ENCODE data around the gene IFNA14.
"Not testable (repeated sequence)": the region's sequence is repeated elsewhere in the genome, so short reads cannot be mapped to it uniquely, and the experiment has no call there.

The IFNA14 gene

DNA sequence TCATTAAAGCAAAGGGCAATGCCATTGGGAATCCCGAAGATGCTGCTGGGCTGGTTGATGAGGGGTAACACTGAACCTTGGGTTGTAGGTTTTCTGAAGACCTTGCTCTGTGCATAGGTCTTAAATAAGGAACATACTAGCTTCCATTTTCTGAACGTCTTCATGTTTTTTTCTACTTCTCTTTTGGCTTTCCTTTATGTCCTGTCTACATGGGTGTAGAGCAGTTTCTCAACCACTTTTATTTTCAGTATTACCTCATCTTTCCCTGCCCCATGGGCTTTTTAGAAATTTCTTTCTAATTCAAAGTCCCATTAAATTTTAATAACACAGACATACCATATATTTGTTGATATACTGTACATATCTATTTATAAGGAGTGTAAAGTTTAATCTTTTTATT, at the start of gene IFNA14:
Gene IFNA14, minus strand, starts transcription at position 95 of the 400 bp plus-strand sequence. Its CDS starts 70 bp downstream, at position 25.
- DNase-seq = no peak

DNA sequence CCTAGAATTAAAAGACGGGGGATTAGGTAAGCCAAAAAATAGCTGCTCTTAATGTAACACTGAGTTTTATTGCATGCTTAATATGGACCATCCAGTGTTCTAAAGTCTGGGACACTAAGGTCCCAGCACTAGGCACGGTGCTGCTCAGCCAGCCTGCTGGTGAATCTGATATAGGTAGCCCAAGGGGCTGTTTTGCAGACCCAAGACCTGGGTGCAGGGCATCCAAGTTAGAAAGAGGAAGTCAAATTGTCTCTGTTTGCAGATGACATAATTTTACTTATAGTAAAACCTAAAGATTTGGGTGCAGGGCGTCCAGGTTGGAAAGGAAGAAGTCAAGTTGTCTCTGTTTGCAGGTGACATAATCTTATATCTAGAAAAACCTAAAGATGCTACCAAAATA, 47.5 kb upstream of the IFNA14 start:
- no peak for DNase-seq

DNA sequence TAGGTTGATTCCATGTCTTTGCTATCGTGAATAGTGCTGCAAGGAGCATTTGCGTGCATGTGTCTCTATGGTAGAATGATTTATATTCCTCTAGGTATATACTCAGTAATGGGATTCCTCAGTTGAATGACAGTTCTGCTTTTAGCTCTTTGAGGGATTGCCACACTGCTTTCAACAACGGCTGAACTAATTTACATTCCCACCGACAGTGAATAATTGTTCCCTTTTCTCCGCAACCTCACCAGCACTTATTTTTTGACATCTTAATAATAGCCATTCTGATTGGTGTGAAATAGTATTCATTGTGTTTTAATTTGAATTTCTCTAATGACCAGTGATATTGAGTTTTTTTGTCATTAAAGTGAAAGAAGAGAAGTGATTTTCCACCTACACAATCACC, 46.9 kb upstream of the IFNA14 start:
- no peak for DNase-seq

DNA sequence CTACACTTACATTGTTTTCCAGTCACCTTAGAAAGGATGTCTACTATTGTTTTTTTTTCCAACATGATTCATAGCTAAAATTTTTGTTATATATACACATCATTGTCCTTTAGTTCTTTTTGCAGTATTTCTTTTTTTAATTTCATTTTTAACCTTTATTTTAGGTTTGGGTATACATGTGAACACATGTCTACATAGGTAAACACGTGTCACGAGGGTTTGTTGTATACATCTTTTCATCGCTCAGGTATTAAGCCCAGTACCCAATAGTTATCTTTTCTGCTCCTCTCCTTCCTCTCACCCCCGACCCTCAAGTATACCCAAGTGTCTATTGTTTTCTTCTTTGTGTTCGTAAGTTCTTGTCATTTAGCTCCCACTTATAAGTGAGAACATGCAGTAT, 46.3 kb upstream of the IFNA14 start:
- no peak for DNase-seq

DNA sequence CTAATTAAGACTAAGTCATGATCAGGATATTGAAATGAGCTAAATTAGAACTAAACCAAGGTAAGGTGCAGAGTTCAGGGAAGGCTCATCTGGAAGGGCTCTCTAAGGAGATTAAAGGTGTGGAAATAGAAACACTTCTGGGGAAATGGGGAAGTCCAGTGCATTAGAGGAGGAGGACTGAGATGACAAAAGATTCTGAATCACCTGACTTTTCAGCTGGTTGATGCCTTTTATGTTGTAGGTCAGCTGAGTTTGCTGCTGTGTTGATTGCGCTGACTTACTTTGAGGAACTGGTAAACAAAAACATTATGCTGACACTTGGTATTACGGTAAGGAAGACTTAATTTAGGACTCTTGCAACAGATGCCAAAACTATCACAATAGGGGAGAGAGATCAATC, 41.5 kb upstream of the IFNA14 start:
- DNase-seq = no peak

DNA sequence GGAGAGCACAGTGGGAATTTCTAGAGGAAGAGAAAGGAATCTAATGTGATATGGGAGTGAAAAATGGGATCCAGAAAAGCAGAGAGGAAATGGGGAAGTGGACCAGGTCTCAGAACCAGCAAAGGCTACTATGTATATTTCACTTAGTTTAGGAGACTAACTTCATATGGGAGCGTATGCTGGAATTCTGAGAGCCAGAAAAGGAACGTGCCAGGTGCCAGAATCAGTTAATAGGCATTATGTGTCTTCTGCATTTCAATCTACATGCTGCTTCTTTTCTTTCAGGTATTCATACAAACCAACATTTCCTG, 28.5 kb upstream of the IFNA14 start:
- peak; percentile 55 for DNase-seq

DNA sequence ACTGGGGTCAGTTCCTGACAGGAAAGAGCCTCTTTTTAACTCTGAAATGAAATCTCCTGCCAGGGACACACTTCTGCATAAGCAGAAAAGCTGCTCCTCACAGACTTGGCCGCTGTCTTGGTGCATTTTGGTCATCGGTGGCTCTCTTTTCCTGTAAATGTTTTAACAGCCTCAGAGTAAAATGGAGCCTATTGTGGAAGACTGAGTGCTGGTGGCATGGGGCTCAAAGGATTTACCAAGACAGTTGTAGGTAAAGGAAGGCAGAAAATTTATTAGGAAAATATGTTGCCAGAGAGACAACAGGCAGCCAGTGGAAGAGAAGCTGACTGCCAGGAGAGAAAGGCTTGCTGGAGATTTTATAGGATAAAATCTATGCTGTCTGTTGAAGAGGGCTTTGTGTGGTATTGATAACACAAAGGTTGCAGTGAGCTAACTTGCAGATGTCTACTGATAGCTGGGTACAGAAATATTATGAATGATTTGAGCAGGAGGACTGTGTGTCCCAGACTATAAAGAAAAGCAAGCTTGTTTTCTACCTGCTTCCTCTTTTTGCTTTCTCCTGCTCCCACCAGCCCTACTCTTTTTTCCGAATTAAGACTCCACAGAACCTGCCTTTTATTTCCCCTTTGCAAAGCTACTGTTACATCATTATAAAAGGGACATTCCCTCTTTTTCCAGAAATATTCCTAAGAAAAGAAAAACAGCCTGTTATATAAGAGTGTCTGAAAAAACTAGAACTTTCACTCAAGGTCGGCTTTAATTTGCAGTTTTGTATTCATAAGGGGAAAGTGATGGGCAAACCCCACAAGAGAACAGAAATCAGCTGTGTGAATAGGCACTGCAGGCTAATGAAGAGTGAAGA, 27.9 kb upstream of the IFNA14 start:
- no peak for DNase-seq

DNA sequence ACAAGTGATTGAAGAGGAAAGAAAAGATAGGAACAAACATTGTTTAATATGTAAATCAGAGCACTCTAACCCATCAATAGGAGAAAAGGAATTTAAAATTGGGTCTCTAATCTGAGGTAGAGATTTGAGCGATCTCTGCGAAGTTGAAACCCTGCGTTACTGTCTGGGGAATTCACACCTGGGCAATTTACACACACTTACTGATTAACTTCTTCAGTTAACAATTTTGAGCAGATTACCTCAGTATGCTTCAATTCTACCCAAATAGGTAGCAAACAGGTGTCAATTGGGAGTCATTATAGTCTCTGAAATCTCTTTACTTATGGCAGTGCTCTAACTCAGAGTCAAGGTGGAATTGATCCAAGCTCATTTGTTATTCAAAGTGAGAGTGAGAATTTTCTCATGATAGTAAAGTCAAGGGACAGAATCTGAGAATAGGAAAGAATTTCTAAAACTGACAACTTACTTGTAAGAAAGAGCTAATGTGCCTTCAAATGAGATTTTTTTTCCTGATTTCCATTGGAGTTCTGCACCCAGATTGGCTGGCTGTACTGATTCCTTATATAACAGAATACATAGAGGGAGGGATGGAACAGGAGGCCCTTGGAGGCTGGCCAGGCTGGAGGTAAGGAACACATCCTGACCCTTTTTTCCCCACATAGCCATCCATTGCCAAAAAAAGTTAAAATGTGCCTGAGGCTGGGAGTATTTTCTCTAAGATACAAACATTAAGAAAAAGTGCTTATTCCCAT, 27.1 kb upstream of the IFNA14 start:
- peak; percentile 62 for DNase-seq

DNA sequence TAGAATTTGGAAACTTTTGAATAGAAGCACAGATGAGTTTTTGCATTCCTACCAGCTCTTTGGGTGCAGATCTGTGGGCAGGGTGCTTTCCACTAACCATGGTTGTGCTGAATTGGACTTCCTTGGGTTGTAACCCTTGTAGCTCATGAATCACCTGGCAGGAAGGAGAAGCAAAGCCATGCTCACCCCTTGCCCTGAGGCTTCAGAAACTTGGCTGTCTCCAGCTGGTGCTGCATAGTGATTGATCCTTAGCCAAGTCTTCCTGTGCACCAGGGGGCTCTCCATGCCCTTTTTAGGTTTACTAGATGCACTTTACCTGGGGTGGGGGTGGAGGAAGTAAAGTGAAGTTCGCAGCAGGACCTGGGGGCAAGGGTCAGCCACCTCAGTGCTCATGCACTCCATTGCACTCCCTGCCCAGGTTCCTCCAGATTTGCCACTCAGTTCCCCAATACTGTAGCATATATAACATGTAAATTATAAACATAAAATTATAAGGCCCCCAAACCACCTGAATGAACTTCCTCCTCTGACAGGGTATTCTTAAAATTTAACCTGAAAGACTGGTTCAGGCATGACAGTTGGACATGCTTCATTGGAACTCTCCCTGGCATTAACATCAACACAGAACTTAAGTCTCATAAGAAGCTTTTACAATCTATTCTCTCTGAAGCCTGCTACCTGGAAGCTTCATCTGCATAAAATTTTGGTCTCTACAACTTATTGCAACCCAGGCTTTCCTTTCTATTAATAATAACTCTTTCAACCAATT, 25.8 kb upstream of the IFNA14 start:
- peak; percentile 98 for DNase-seq

DNA sequence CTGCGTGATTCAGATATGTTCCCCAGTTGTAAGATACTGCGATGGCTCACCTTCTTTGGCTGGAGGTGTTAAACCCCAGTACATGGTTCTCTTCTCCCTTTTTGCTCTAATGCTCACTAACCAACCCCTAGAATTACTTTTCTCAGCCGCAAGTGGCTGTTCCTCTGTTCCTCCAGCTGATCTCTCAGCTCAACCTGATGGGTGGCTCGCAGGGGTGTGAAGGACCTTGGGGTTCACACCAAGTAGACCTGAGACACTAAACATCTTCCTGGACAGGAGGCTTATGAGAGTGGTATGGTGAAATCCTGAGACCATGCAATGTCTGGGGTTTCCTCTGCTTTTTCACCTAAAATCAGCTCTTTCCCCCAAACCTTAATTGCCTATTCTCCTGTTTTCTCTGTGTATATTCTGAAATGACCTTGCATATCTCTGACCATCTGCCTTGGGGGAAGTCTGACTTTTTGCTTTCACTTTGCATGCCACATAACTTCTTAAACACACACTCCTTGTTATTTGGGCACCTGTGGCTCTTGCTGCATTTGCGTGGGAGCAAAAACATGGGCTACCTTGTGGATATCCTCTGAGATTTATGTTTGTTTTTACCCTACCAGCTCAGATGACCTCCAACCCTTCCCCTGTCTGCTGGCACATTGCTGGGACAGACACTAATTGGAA, 15.9 kb upstream of the IFNA14 start:
- no peak for DNase-seq

DNA sequence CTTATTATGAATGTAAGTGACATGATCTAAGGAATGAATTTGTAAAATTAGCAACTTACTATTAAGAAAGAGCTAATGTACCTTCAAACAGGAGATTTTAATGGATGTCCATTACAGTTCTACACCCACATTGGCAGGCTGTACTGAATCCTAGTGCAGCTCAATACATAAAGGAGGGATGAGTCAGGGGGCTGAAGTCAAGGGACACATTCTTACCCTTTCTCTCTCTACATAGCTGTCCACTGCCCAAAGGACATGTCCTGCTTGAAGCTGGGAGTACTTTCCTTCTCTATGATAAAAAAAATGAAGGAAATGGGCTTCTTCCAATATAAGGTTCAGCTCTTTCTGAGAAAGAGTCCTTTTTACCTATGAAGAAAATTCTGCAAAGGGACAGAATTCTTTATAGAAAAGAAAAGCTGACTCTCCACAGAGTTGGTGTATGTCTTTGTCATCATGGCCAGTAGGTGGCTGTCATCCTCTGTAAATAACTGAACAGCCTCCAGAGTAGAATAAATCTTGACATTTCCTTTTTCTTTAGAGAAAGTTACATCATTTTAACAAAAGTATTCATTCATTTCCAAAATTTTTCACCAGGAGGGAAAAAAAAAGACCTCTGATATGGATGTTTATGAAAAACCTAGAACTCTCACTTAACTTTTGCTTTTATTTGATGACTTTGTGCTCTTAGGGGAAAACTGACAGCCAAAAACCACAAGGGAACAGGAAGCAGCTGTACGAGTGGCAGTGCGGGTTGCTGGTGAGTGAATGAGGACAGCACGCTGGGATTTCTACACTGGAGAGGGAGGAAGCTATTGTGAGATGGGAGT, 13.1 kb upstream of the IFNA14 start:
- DNase-seq = peak; percentile 78

DNA sequence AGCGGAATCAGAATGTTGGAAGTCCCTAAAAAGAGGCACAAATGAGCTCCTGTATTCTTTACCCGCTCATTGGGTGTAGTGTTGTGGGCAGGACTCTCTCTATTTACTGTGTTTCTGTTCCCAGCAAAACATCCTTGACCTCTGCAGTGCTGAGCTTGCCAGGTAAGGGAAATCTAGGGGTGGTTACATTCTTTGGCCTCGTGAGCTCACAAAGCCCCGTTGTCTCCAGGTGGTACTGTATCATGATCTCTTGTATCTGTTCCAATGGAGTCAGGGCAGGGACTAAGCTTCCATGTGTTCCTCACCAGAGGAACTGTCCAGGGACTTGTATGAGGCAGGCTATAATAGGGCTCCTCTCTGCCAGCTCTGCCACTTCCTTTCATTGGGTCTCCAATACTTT, 11.8 kb upstream of the IFNA14 start:
- no peak for DNase-seq

DNA sequence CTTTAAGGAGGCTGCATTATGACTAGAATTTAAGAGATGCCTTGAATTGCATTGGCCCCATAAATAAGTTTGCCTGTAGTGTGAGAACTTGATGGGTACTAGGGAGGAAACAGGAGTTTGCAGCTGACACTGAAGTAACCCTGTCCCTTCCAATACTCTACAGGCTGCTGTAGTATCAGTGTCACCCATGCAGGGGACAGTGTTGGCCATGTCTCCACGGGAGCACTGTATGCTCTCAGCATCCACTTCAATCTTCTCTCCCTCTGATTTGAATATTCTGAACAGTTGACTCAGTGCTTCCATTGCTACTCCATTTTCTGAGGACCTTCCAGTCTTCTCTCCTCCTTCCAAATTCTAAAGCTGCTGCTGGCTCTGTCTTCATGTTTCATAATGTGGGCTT, 11.4 kb upstream of the IFNA14 start:
- DNase-seq = no peak

DNA sequence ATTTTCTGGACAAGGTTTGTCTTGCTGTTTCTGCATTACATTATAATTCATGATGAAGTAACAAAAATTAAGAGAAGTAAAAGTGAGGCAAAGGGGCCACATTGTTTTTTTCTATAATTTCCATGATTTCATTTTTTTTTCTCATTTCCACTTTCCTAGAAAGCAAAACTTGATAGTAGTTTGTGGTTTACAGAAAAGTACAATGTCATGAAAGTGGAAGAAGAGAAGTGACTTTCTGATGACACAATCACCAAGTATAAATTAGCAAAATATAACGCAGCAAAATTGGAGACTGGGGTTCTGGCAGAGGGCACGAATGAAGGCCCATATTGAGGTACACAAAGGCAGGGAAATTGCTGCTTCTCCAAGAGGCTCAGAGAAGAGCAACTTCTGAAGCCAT, 5.0 kb upstream of the IFNA14 start:
- DNase-seq = no peak

DNA sequence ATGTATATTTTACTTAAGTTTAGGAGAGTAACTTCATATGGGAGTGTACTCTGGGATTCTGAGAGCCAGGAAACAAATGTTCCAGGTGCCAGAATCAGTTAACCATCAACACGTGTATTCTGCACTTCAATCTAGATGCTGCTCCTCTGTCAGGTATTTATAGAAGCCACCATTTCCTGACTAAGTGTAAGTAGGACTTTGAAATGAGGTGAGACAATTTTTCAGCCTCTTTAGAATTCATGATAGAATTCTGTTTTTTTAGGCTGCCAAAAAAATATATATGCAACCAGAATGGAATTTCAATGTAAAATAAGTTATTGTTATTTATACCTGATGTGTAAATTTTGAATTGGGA, 3.5 kb downstream of the IFNA14 start:
- not testable (repeated sequence) for DNase-seq

DNA sequence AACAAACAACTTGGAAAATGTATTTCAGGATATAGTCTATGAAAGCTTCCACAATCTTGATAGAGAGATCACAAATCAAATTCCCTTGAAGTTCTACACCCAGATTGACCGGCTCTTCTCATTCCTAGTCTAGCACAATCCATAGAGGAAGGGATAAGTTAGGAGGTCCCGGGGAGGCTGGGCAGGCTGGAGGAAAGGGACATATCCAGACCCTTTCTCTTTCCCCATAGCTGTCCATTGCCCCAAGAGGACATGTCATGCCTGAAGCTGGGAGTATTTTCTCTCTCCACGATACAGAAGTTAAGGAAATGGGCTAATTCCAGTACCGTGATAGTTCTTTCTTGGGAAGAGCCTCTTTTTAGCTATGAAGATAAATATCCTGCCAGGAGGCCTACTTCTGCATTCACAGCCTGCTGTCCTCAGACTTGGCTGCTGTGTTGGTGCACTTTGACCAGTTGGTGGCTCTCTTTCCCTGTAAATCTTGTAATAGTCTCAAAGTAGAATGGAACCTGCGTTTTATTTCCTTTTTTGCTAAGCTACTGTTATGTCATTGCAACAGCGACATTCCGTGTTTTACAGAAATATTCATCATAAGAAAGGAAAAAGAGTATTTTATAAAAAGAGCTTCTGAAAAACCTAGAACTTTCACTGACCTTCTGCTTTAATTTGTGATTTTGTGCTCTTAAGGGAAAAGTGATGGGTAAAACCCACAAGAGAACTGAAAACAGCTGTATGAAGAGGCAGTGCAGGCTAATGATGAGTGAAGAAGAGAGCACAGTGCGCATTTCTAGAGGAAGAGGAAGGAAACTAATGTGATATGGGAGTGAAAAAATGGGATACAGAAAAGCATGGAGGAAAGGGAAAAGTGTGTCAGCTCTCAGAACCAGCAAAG, 4.1 kb downstream of the IFNA14 start:
- DNase-seq = peak; percentile 44

DNA sequence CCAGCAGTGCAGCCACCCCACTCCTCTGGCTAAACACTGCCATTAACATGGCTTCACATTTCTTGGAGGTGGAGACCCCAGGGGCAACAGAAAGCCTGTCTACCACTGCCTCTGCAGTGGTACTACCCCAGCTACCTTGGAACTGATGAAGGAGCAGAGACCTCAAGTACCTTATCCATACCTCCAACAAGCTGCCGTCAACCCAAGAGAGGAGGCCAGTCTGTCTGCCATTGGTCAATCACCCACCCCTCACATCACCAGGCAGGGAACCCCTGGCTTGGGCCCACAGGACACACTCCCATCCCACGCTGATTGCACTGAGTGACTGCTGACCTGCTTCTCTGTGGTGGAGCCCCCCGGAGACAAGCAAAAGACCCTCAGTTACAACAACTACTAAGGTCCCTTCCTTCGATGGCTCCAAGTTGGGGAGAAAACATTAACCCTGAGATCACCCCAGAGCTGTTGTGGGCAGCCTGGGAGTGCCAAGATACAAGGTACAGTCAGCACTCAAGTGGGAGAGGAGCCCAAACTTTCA, 5.6 kb downstream of the IFNA14 start:
- DNase-seq = no peak

DNA sequence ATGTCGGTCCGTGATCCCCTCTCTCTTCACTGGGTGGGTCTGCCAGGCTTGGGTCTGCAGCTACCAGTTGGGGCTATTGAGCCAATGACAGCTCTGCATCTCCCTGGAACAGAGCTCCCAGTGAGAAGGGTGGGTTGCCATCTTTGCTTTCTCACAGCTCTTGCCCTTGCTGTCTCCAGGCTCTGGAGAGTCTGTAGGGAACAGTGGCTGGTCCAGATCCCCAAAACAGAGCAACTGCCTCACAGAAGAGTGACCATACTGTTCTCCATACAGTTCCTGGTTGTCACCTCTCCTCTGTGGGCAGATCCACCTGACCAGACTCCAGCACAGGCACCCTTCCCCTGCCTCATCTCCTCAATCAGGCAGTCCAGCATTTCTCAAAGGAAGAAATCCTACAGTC, 6.5 kb downstream of the IFNA14 start:
- no peak for DNase-seq

DNA sequence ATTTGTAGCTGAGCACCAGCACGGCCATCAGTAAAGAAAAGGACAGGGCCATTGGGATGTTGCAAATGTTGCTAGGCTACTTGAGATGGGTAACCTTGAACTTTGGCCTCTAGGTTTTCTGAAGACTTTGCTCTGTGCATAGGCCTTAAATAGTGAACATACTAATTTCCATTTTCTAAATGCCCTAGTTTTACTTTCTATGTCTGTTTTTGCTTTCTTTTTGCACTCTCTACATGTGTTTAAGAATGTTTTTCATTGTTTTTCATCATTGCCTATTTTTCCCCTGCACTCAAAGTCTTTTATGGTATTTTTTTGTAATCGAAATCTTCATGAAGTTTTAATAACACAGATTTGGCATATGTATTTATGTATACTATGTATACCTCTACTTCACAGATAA, 11.7 kb downstream of the IFNA14 start, which contains the start of gene IFNA17:
Gene IFNA17, minus strand, starts transcription at position 101 of the 400 bp plus-strand sequence. Its CDS starts 49 bp downstream, at position 52.
- DNase-seq = no peak

DNA sequence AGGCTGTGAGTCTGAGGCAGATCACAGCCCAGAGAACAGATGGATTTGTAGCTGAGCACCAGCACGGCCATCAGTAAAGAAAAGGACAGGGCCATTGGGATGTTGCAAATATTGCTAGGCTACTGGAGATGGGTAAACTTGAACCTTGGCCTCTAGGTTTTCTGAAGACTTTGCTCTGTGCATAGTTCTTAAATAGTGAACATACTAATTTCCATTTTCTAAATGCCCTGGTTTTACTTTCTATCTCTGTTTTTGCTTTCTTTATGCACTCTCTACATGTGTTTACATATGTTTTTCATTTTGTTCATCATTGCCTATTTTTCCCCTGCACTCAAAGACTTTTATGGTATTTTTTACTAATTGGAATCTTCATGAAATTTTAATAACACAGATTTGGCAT, 22.6 kb downstream of the IFNA14 start, which contains the start of gene IFNA16:
Gene IFNA16, minus strand, starts transcription at position 101 of the 400 bp plus-strand sequence. Its CDS starts 6 bp downstream, at position 95.
- not testable (repeated sequence) for DNase-seq
